HG02943 (cell line): ENCODE results near the gene MAGEB3.

ENCODE experiments used
- ATAC-seq: cut with Tn5 transposase; IDR thresholded peaks from one replicate; pipeline ENCODE4 v1.9.1; 2021; ENCODE audit warnings: mild to moderate bottlenecking, low read depth, moderate library complexity; ENCODE audit not compliant: unreplicated experiment

MAGEB3 gene

GRCh38 chrX:30275498-30275897 is 45.0 kb downstream of the MAGEB3 start:
- no peak for ATAC-seq

DNA sequence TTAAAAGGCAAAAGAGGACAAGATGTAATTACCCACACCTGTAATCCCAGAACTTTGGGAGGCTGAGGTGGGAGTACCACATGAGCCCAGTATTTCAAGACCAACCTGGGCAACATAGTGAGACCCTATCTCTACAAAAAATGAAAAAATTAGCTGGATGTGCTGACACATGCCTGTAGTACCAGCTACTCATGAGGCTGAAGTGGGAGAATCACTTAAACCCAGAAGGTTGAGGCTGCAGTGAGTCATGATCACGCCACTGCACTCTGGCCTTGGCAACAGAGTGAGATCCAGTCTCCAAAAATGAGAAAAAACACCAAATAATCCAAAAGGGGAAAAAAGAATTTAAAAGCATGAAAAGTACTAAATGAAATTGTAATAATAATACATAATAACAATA is 47.9 kb downstream of the MAGEB3 start:
- ATAC-seq, result no peak

GRCh38 chrX:30280428-30280827 is 50.0 kb downstream of the MAGEB3 start:
- no peak for ATAC-seq

GRCh38 chrX:30282527-30282926 is 52.1 kb downstream of the MAGEB3 start:
- ATAC-seq, result no peak

DNA sequence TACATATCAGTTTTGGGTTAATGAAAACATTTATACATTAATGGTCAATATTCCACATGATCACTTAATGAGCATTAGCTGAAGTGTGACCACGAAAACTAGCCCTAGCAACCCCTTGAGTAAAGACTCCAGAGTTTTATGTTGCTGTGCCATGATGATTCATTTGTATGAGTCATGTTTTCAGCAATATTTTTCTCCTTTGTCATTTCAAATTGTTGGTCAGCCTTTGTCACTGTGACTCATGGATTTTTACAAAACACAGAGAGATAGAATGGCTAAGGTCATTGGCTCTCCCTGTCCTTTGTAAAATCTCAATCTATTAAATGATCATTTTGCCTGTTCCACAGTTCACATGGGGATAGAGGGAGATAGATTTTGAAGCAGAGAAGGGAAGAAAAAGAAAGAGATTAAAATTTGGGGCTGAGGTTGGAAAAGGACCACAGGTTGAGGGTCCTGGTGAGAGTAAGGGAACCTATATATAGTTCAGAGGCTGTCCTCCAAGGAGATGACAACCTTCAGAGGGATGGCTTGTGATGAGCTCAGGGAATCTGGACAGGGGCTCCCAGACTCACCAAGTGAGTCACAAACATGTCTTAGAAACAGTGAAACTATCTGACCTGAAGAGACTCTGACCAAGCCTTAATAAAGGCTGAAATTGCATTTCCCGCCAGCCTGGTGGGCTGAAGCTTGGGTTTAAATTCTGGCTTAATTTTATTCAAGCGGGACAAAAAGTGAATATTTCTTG is 53.2 kb downstream of the MAGEB3 start:
- no peak for ATAC-seq
